Activated CD8-positive, alpha-beta memory T cell treated with anti-CD3 and anti-CD28 coated beads for 36 hours (primary cell): Measurements from ENCODE around the gene UFSP1. TPM values are rescaled to one million over a fixed set of nuclear protein-coding genes. Genes with fewer than 3 reads are reported as not detected.

Experiments
- CTCF ChIA-PET: fragments of 350-600 bp; sonication (Branson Sonifier 250); formaldehyde crosslinking; loops from one replicate; lab custom pipeline; 2021; ENCODE audit warnings: antibody characterized with exemption; lab: Charles Lee
- POLR2A ChIA-PET: fragments of 350-600 bp; sonication (Branson Sonifier 250); formaldehyde crosslinking; loops from one replicate; lab custom pipeline; 2021; ENCODE audit warnings: antibody characterized with exemption; lab: Charles Lee
- total RNA-seq, 2 experiments: library from RNA; stranded (reverse); gene quantifications; one replicate each; pipeline ENCODE4 v1.2.3, GENCODE V29; 2021

The UFSP1 gene
- total RNA-seq, 2 experiments from 2014 or later: 3.0 to 4.8 TPM

DNA sequence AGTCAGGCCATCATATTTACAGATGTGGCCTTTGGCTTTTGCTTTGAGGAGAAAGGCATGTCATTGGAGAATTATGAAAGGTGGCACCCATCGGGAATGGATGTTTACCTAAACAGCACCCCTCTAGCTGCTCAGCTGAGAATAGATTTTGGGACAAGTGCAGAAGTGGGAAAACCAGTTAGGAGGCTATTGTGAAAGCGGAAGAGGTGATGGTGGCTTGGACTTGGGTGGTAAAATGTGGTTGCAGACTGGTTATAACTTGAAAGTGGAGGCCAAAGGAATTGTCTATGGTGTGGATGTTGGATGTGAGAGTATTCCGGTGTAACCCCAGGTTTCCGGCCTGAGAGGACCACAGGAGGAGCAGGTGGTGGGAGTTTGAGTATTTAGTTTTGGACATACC lies 42.2 kb downstream of the UFSP1 start:
- POLR2A ChIA-PET: no interaction called here
- CTCF ChIA-PET: interaction anchor here (0.6 to 0.7 kb wide), 2 partner anchors 54 to 230 kb away, joined by 3 read pairs; no protein-coding TSS in a partner anchor

DNA sequence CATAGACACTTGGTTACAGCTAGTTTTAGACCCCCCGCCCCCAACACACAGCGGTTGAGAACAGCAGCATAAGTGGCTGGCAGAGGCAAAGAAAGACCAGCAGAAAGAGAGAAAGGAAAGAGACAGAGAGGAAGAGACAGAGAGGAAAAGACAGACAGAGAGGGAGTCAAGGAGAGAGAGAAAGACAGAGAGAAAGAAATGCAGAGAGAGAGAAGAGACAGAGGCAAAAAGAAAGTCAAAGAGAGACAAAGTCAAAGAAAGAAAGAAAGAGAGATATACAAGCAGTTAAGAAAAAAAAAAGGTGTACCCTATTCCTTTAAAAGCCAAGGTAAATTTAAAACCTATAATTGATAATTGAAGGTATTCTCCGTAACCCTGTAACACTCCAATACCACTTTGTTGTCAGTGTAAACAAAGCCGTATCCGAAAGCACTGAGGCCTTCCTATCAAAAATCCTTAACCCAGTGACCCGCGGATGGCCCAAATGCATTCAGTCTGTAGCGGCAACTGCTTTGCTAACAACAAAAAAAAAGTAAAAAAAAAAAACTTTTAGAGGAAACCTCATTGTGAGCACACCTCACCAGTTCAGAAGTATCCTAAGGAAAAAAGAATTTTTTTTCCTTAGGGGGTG lies 48.9 kb downstream of the UFSP1 start:
- ChIA-PET CTCF (no interaction called here), POLR2A (no interaction called here)

DNA sequence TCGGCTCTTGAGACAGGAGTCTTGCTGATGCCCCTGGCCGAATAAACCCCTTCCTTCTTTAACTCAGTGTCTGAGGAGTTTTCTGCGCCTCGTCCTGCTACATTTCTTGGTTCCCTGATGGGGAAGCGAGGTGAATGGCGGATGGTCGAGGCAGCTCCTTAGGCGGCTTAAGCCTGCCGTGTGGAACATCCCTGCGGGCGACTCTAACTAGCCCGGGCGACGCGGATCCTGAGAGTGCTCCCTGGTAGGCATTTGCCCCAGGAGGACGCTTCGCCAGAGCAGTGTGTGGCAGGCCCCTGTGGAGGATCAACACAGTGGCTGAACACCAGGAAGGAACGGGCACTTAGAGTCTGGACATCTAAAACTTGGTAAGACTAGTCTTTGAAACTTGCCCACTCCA lies 50.2 kb downstream of the UFSP1 start:
- CTCF ChIA-PET: no interaction called here
- POLR2A ChIA-PET: no interaction called here

Other genes starting within 250 kb of the UFSP1 start
- 10 to 100 TPM; 17.7 to 21.8 TPM for gene TFR2, start 248.2 kb downstream of the UFSP1 start, total RNA-seq
- not detected for gene ACTL6B, start 233.3 kb downstream of the UFSP1 start, total RNA-seq
- 100 to 1,000 TPM; 235 to 241 TPM for gene GNB2, start 216.0 kb downstream of the UFSP1 start, total RNA-seq
- 10 to 100 TPM; 47.8 to 48.6 TPM for gene GIGYF1, start 195.5 kb downstream of the UFSP1 start, total RNA-seq
- 10 to 100 TPM; 82.3 to 85.9 TPM for gene POP7, start 183.6 kb downstream of the UFSP1 start, total RNA-seq
- gene EPO, start 169.2 kb downstream of the UFSP1 start, total RNA-seq: under 1 TPM in 1 of 2 experiments, not detected in 1; 0.15 TPM
- gene ZAN, start 156.1 kb downstream of the UFSP1 start, total RNA-seq: not detected
- gene EPHB4, start 62.2 kb downstream of the UFSP1 start, total RNA-seq: 1 to 10 TPM; 2.9 to 3.5 TPM
- gene SLC12A9, start 37.0 kb downstream of the UFSP1 start, total RNA-seq: 10 to 100 TPM; 24.9 to 26.4 TPM
- gene TRIP6, start 22.3 kb downstream of the UFSP1 start, total RNA-seq: 10 to 100 TPM; 33.6 to 35.8 TPM
- gene SRRT, start 14.6 kb downstream of the UFSP1 start, total RNA-seq: 100 to 1,000 TPM; 302 to 308 TPM
- gene ACHE, start 6.2 kb upstream of the UFSP1 start, total RNA-seq: under 1 TPM; 0.13 to 0.23 TPM
- under 1 TPM in 1 of 2 experiments, not detected in 1; 0.23 TPM for gene MUC3A, start 59.8 kb upstream of the UFSP1 start, total RNA-seq
- under 1 TPM in 1 of 2 experiments, not detected in 1; 0.44 TPM for gene MUC12, start 79.8 kb upstream of the UFSP1 start, total RNA-seq
- not detected for gene MUC17, start 130.4 kb upstream of the UFSP1 start, total RNA-seq
- 10 to 100 TPM; 28.5 to 28.8 TPM for gene TRIM56, start 195.8 kb upstream of the UFSP1 start, total RNA-seq
- under 1 TPM; 0.17 to 0.19 TPM for gene SERPINE1, start 237.4 kb upstream of the UFSP1 start, total RNA-seq